HepG2 (cell line): ENCODE results near the gene QSER1.

Experiments used
- CEBPB ChIP-seq: IDR thresholded peaks from 2 replicates; pipeline ENCODE4 v1.6.1; 2011; ENCODE audit warnings: low read depth, low read length, improper control_type of control experiment, borderline replicate concordance
- LCORL ChIP-seq, 2 experiments: fragments of 450-650 bp in 1 of 2; sonication (generic) in 1 of 2; formaldehyde crosslinking in 1 of 2; IDR thresholded peaks; 2 replicates each; pipeline versions ENCODE4 v1.5.0 to v1.6.1; 2017 to 2020; ENCODE audit warnings: antibody characterized with exemption in 1 of 2, missing genetic modification reagents in 1 of 2
- NONO ChIP-seq, 2 experiments: fragments of 450-650 bp in 1 of 2; sonication (generic) in 1 of 2; formaldehyde crosslinking in 1 of 2; IDR thresholded peaks in 1 of 2; conservative IDR thresholded peaks in 1 of 2; 2 replicates each; pipeline versions ENCODE4 v1.6.1 to v1.8.0; 2017 to 2022; ENCODE audit warnings: mild to moderate bottlenecking in 1 of 2, missing genetic modification reagents in 1 of 2, moderate library complexity in 1 of 2
- RELA ChIP-seq: sonication (generic); formaldehyde crosslinking; IDR thresholded peaks from 2 replicates; pipeline ENCODE4 v1.4.0; 2020; ENCODE audit warnings: missing genetic modification reagents
- ZNF292 ChIP-seq: sonication (generic); formaldehyde crosslinking; IDR thresholded peaks from 2 replicates; pipeline ENCODE4 v1.8.1; 2022; ENCODE audit warnings: mild to moderate bottlenecking, low read depth, missing genetic modification reagents, borderline replicate concordance

DNA sequence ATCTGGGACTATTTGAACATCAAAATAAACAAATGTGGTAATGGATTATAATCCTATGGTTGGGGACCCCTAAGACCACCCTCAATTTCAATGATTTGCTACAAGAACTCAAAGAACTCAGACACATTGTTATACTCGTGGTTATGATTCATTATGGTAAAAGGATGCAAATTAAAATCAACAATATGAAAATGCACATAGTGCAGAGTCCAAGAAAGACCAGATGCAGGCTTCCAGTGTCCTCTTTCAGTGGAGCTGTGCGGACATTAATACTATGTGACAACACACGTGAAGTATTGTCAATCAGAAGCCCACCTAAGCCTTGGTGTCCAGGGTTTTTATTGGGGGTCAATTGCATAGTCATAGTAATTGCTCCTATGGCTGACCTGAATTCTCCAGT lies 9.2 kb upstream of the QSER1 start:
- TF ChIP-seq CEBPB = no peak
- no peak for TF ChIP-seq NONO (IDR thresholded peaks at IDR 0.05)
- no peak for TF ChIP-seq NONO (CRISPR knock-in tag; conservative IDR thresholded peaks at IDR 0.05)
- no peak for TF ChIP-seq LCORL (IDR thresholded peaks at IDR 0.05)
- TF ChIP-seq LCORL (CRISPR knock-in tag; IDR thresholded peaks at IDR 0.05) = no peak
- TF ChIP-seq RELA = no peak
- no peak for TF ChIP-seq ZNF292 (CRISPR knock-in tag)
